Spleen (tissue), 7 donors: ENCODE data around the gene DUSP2.

Experiments used
- POLR2A ChIP-seq, 3 donors: fragments of 450-650 bp; IDR thresholded peaks; one replicate each; pipeline ENCODE4 v1.5.1; 2017; ENCODE audit warnings: antibody characterized with exemption in 3 of 3, mild to moderate bottlenecking in 1 of 3
- POLR2AphosphoS5 ChIP-seq, 3 donors: sonication (generic); formaldehyde crosslinking; IDR thresholded peaks; one replicate each; pipeline ENCODE4 v1.5.1; 2017; ENCODE audit warnings: antibody characterized with exemption in 3 of 3
- TF ChIP-seq, protein P1 (sequence below), 11 experiments: fragments of 200-600 bp in 7 of 11; fragments of 450-650 bp in 4 of 11; sonication (generic) in 4 of 11; IDR thresholded peaks in 8 of 11; conservative IDR thresholded peaks in 3 of 11; 1 replicate in 7 of 11; 2 replicates in 4 of 11; pipeline versions ENCODE4 v1.4.0 to v1.8.0; 2016 to 2021; ENCODE audit warnings: antibody characterized with exemption in 11 of 11, inconsistent platforms in 4 of 11, mild to moderate bottlenecking in 1 of 11
- donor health status: DM: no; HTN: no; CAD: no; lungs with moderate emphysema.
- donor health status: DM: no; HTN: no; CAD: no.
- donor health status: DM: no; HTN: no; CAD: no.

DNA sequence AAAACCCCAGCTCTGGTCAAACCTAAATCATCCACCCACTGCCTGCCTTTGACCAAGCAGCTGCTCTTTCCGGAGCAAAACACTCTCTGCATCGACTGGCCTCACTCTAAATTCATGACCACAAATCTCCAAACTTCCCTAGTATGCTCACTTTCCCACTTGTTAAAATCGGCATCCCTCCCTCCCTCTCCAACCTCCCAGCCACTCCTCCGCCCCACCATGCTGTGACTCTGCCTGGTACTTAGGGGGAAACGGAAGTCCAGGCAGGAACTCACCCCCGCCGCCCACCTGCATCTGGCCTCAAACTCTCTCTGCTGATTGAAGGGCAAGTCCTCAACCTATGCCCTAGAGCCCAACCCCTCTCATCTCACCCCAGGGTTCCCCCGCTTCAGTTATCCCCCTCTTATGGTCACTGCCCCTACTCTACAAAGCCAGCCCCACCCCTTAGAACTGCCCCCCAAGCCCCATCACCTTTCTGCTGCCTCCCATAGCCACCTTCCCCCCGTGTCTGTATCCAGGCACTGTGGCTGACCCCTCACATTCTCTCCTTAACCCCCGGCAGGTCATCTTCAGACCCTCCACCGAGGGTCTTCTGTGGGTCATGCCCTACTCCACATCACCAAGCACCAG, 25.0 kb downstream of the DUSP2 start:
- TF ChIP-seq POLR2A (IDR thresholded peaks at IDR 0.05) (no peak), POLR2AphosphoS5 (IDR thresholded peaks at IDR 0.05) (no peak)
- TF ChIP-seq, protein P1, sequence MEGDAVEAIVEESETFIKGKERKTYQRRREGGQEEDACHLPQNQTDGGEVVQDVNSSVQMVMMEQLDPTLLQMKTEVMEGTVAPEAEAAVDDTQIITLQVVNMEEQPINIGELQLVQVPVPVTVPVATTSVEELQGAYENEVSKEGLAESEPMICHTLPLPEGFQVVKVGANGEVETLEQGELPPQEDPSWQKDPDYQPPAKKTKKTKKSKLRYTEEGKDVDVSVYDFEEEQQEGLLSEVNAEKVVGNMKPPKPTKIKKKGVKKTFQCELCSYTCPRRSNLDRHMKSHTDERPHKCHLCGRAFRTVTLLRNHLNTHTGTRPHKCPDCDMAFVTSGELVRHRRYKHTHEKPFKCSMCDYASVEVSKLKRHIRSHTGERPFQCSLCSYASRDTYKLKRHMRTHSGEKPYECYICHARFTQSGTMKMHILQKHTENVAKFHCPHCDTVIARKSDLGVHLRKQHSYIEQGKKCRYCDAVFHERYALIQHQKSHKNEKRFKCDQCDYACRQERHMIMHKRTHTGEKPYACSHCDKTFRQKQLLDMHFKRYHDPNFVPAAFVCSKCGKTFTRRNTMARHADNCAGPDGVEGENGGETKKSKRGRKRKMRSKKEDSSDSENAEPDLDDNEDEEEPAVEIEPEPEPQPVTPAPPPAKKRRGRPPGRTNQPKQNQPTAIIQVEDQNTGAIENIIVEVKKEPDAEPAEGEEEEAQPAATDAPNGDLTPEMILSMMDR (IDR thresholded peaks at IDR 0.05 in 8 of 11, conservative IDR thresholded peaks at IDR 0.05 in 3 of 11): no peak
